ENCODE results near the gene CLEC20A. TPM values are rescaled to one million over a fixed set of nuclear protein-coding genes. Genes with fewer than 3 reads are reported as not detected.
A peak's percentile ranks its signal among the peaks of the same experiment; 100 is the strongest.

Gene CLEC20A
- total and polyA plus RNA-seq, 11 donors = 0.23 TPM; not detected in 10

- no peak overlapping the region for H3K4me3 ChIP-seq
- intact Hi-C loops (cut with DNase I) = loop anchor here in 2 of 10 donors (5.0 to 10.0 kb wide), 2 partner anchors 137 to 159 kb away; no protein-coding TSS in a partner anchor
Observed at GRCh38 chr1:178464141-178464540, 32.6 kb downstream of the CLEC20A start.

GRCh38 chr1:178461701-178462100 is 35.1 kb downstream of the CLEC20A start:
- Histone ChIP-seq H3K27ac (no peak overlapping the region), H3K4me3 (no peak overlapping the region), H3K36me3 (peaks cover 0 to 63% (median 40%) of the 10 kb centered on the region in 9 donors), H3K9me3 (no peaks in the 10 kb centered on the region), H3K4me1 (peaks cover 0 to 17% (median 2%) of the 10 kb centered on the region in 12 donors), H3K27me3 (no peaks in the 10 kb centered on the region)
- 87 to 92% (median 90%) methylated on average over 4 of the region's 4 CpGs for WGBS, 4 donors
- intact Hi-C loops (cut with DNase I) = loop anchor here in 2 of 10 donors (5.0 to 10.0 kb wide), 2 partner anchors 134 to 157 kb away; no protein-coding TSS in a partner anchor
- ATAC-seq = no peak
- DNase-seq = no peak
- TF ChIP-seq CTCF (IDR thresholded peaks at IDR 0.05) (no peak), POLR2A (IDR thresholded peaks at IDR 0.05) (no peak)

More at GRCh38 chr1:178464141-178464540, 32.6 kb downstream of the CLEC20A start:
- DNase-seq = no peak
- no peak for TF ChIP-seq CTCF (IDR thresholded peaks at IDR 0.05)
- no peak for TF ChIP-seq POLR2A (IDR thresholded peaks at IDR 0.05)
- H3K36me3 ChIP-seq = peaks cover 0 to 63% (median 39%) of the 10 kb centered on the region in 9 donors
- no peaks in the 10 kb centered on the region for H3K9me3 ChIP-seq
- H3K4me1 ChIP-seq = peaks cover 0 to 22% (median 3%) of the 10 kb centered on the region in 12 donors
- no peaks in the 10 kb centered on the region for H3K27me3 ChIP-seq
- no peak overlapping the region for H3K27ac ChIP-seq
- ATAC-seq = no peak
- 89 to 96% (median 93%) methylated on average over 1 of the region's 1 CpG for WGBS, 4 donors

- no peak for DNase-seq
- 23 to 37% (median 27%) methylated on average over 2 of the region's 2 CpGs for WGBS, 4 donors
- H3K27ac ChIP-seq = no peak overlapping the region
- no peaks in the 10 kb centered on the region for H3K9me3 ChIP-seq
- no peaks in the 10 kb centered on the region for H3K27me3 ChIP-seq
- intact Hi-C loops (cut with DNase I) = loop anchor here in 2 of 10 donors (5.0 to 10.0 kb wide), 2 partner anchors 134 to 156 kb away; no protein-coding TSS in a partner anchor
- TF ChIP-seq CTCF (IDR thresholded peaks at IDR 0.05) (no peak), POLR2A (IDR thresholded peaks at IDR 0.05) (no peak)
- no peak for ATAC-seq
- H3K4me3 ChIP-seq = no peak overlapping the region
- peaks cover 0 to 17% (median 2%) of the 10 kb centered on the region in 12 donors for H3K4me1 ChIP-seq
- H3K36me3 ChIP-seq = peaks cover 0 to 63% (median 39%) of the 10 kb centered on the region in 9 donors
Observed at GRCh38 chr1:178461104-178461503, 35.7 kb downstream of the CLEC20A start.

- DNase-seq = peak in 1 of 5 donors; percentile 51
- intact Hi-C loops (cut with DNase I) = no loop called here
- no peaks in the 10 kb centered on the region for H3K9me3 ChIP-seq
- no peak overlapping the region for H3K4me3 ChIP-seq
- TF ChIP-seq POLR2A (IDR thresholded peaks at IDR 0.05) (no peak), CTCF (IDR thresholded peaks at IDR 0.05) (no peak)
- H3K4me1 ChIP-seq = peaks cover 0 to 17% (median 2%) of the 10 kb centered on the region in 12 donors
- peak in 2 of 4 donors; percentile 11 to 34 for ATAC-seq
- no peaks in the 10 kb centered on the region for H3K27me3 ChIP-seq
- peaks cover 0 to 67% (median 28%) of the 10 kb centered on the region in 9 donors for H3K36me3 ChIP-seq
- 89 to 97% (median 95%) methylated on average over 6 to 12 of the region's 12 CpGs for WGBS, 4 donors
- H3K27ac ChIP-seq = no peak overlapping the region
Observed at GRCh38 chr1:178458203-178458602, 38.6 kb downstream of the CLEC20A start.
